Fibroblast of lung (primary cell): Measurements from ENCODE around the gene OR10R2. TPM values are rescaled to one million over a fixed set of nuclear protein-coding genes. Genes with fewer than 3 reads are reported as not detected.

ENCODE experiments used
- DNase-seq, 2 donors: peaks; one replicate each; pipeline versions ENCODE4 v3.0.0 to v3.0.0-alpha.2; 2010; ENCODE audit warnings: low read depth in 2 of 2
- H2AFZ ChIP-seq: 2 replicates; pipeline ENCODE4 v1.5.1; 2012; ENCODE audit warnings: low read length, control low read depth, inconsistent platforms
- H3K27ac ChIP-seq: 2 replicates; pipeline ENCODE4 v1.5.1; 2011; ENCODE audit warnings: low read length, control low read depth; ENCODE audit not compliant: insufficient read depth
- H3K27me3 ChIP-seq: 2 replicates; pipeline ENCODE4 v1.5.1; 2011; ENCODE audit warnings: mild to moderate bottlenecking, low read length; ENCODE audit not compliant: control insufficient read depth, insufficient read depth
- H3K36me3 ChIP-seq: 2 replicates; pipeline ENCODE4 v1.5.1; 2011; ENCODE audit warnings: low read length; ENCODE audit not compliant: control insufficient read depth, insufficient read depth
- H3K4me1 ChIP-seq: 2 replicates; pipeline ENCODE4 v1.5.1; 2011; ENCODE audit warnings: low read length; ENCODE audit not compliant: control insufficient read depth, insufficient read depth; ENCODE audit errors: extremely low read depth
- H3K4me2 ChIP-seq: 2 replicates; pipeline ENCODE4 v1.5.1; 2011; ENCODE audit warnings: low read length, control low read depth; ENCODE audit not compliant: insufficient read depth; ENCODE audit errors: extremely low read depth
- H3K4me3 ChIP-seq, 4 experiments: fragments of 200-600 bp in 1 of 4; sonication (generic) in 1 of 4; replicated peaks in 1 of 4; 2 replicates each; pipeline ENCODE4 v1.5.1; 2011 to 2016; ENCODE audit warnings: low read length in 4 of 4, low read depth in 3 of 4, mild to moderate bottlenecking in 3 of 4, control low read depth in 2 of 4, inconsistent platforms in 1 of 4, mixed read lengths in 1 of 4; ENCODE audit not compliant: insufficient read depth in 1 of 4; ENCODE audit errors: control extremely low read depth in 1 of 4
- H3K79me2 ChIP-seq: 2 replicates; pipeline ENCODE4 v1.5.1; 2012; ENCODE audit warnings: mild to moderate bottlenecking, low read length, inconsistent platforms; ENCODE audit not compliant: control insufficient read depth, insufficient read depth
- H3K9ac ChIP-seq: 2 replicates; pipeline ENCODE4 v1.5.1; 2011; ENCODE audit warnings: mild to moderate bottlenecking, low read length, control low read depth; ENCODE audit not compliant: insufficient read depth
- H3K9me3 ChIP-seq: 2 replicates; pipeline ENCODE4 v1.5.1; 2012; ENCODE audit warnings: low read depth, low read length; ENCODE audit not compliant: control insufficient read depth, insufficient read depth
- H4K20me1 ChIP-seq: 2 replicates; pipeline ENCODE4 v1.5.1; 2011; ENCODE audit warnings: low read length; ENCODE audit not compliant: control insufficient read depth, insufficient read depth; ENCODE audit errors: extremely low read depth
- CTCF ChIP-seq, 2 donors: IDR thresholded peaks in 1 of 2; conservative IDR thresholded peaks in 1 of 2; 1 replicate in 1 of 2; 2 replicates in 1 of 2; pipeline ENCODE4 v1.5.1; 2011 to 2012; ENCODE audit warnings: low read length in 2 of 2, control low read depth in 1 of 2, inconsistent platforms in 1 of 2, low read depth in 1 of 2, mild to moderate bottlenecking in 1 of 2
- EZH2 ChIP-seq: IDR thresholded peaks from 2 replicates; pipeline ENCODE4 v1.5.1; 2012; ENCODE audit warnings: low read length, control low read depth, mild to moderate bottlenecking; ENCODE audit errors: missing control alignments
- polyA plus RNA-seq, 2 donors: library from polyadenylated mRNA; depleted of rRNA in 1 of 2; stranded (reverse) in 1 of 2; unstranded in 1 of 2; fragments of >200 nt; gene quantifications; 2 replicates each; pipeline ENCODE4 v1.2.1, GENCODE V29; 2011 to 2012; ENCODE audit warnings: missing spikeins in 1 of 2
- total RNA-seq: library from RNA; depleted of rRNA; stranded (reverse); fragments of >200 nt; gene quantifications from 2 replicates; pipeline ENCODE4 v1.2.1, GENCODE V29; 2014

Gene OR10R2
- total and polyA plus RNA-seq, 2 donors (not counting 1 experiment from before 2014, with no cell fraction given): not detected

- H3K9ac ChIP-seq: no peak overlapping the region
- H3K27me3 ChIP-seq: no peaks in the 10 kb centered on the region
- H3K4me3 ChIP-seq: no peak overlapping the region
- no peaks in the 10 kb centered on the region for H4K20me1 ChIP-seq
- no peaks in the 10 kb centered on the region for H3K9me3 ChIP-seq
- no peaks in the 10 kb centered on the region for H3K79me2 ChIP-seq
- no peaks in the 10 kb centered on the region for H3K4me1 ChIP-seq
- TF ChIP-seq CTCF (conservative IDR thresholded peaks at IDR 0.05 in 1 of 2, IDR thresholded peaks at IDR 0.05 in 1 of 2; ENCODE audit: low read depth in 1 of 2, low read length in 2 of 2) (no peak), EZH2 (no peak)
- H2AFZ ChIP-seq: no peak overlapping the region
- no peak overlapping the region for H3K27ac ChIP-seq
- no peak for DNase-seq
- H3K4me2 ChIP-seq: no peak overlapping the region
- H3K36me3 ChIP-seq: no peaks in the 10 kb centered on the region
These were observed 37.3 kb upstream of the OR10R2 start for GRCh38 chr1:158434741-158435140.

GRCh38 chr1:158445376-158445775 is 26.6 kb upstream of the OR10R2 start:
- Histone ChIP-seq H3K9me3 (no peaks in the 10 kb centered on the region), H3K4me1 (no peaks in the 10 kb centered on the region), H3K4me3 (no peak overlapping the region), H3K4me2 (no peak overlapping the region), H3K27me3 (no peaks in the 10 kb centered on the region), H4K20me1 (no peaks in the 10 kb centered on the region), H3K9ac (no peak overlapping the region), H3K36me3 (no peaks in the 10 kb centered on the region), H3K79me2 (no peaks in the 10 kb centered on the region), H3K27ac (no peak overlapping the region), H2AFZ (no peak overlapping the region)
- TF ChIP-seq CTCF (conservative IDR thresholded peaks at IDR 0.05 in 1 of 2, IDR thresholded peaks at IDR 0.05 in 1 of 2; ENCODE audit: low read depth in 1 of 2, low read length in 2 of 2) (no peak), EZH2 (no peak)
- DNase-seq: no peak

- Histone ChIP-seq H3K4me1 (no peaks in the 10 kb centered on the region), H3K79me2 (no peaks in the 10 kb centered on the region), H3K9ac (no peak overlapping the region), H2AFZ (no peak overlapping the region), H3K27ac (no peak overlapping the region), H3K4me2 (no peak overlapping the region), H3K36me3 (no peaks in the 10 kb centered on the region), H3K4me3 (no peak overlapping the region), H4K20me1 (no peaks in the 10 kb centered on the region), H3K27me3 (no peaks in the 10 kb centered on the region), H3K9me3 (no peaks in the 10 kb centered on the region)
- DNase-seq: no peak
- TF ChIP-seq CTCF (conservative IDR thresholded peaks at IDR 0.05 in 1 of 2, IDR thresholded peaks at IDR 0.05 in 1 of 2; ENCODE audit: low read depth in 1 of 2, low read length in 2 of 2): no peak
- TF ChIP-seq EZH2: no peak
These were observed 17.5 kb upstream of the OR10R2 start for GRCh38 chr1:158454537-158454936.
